Stomach (tissue), 9 donors: ENCODE results near the gene PPP2R2B. TPM values are rescaled to one million over a fixed set of nuclear protein-coding genes. Genes with fewer than 3 reads are reported as not detected.

Experiments
- DNase-seq, 2 donors: peaks; one replicate each; pipeline versions ENCODE4 v3.0.0 to v3.0.0-alpha.2; 2013 to 2019
- H3K27ac ChIP-seq, 5 donors: fragments of 200-600 bp in 4 of 5; sonication (generic) in 4 of 5; one replicate each; pipeline ENCODE4 v1.5.1; 2013 to 2019; ENCODE audit warnings: mild to moderate bottlenecking in 1 of 5, moderate library complexity in 1 of 5
- H3K27me3 ChIP-seq, 3 donors: fragments of 200-600 bp; sonication (generic); one replicate each; pipeline ENCODE4 v1.5.1; 2017 to 2019; ENCODE audit warnings: mixed run types in 1 of 3
- H3K36me3 ChIP-seq, 4 donors: fragments of 200-600 bp; sonication (generic); 1 replicate in 3 of 4; 2 replicates in 1 of 4; pipeline ENCODE4 v1.5.1; 2016 to 2019
- H3K4me1 ChIP-seq, 4 donors: fragments of 200-600 bp; sonication (generic); one replicate each; pipeline ENCODE4 v1.5.1; 2016 to 2019
- H3K4me3 ChIP-seq, 4 donors: fragments of 200-600 bp; sonication (generic) in 3 of 4; one replicate each; pipeline ENCODE4 v1.5.1; 2016 to 2019; ENCODE audit warnings: mild to moderate bottlenecking in 1 of 4
- H3K9me3 ChIP-seq, 4 donors: fragments of 200-600 bp; sonication (generic); one replicate each; pipeline ENCODE4 v1.5.1; 2016 to 2019
- EP300 ChIP-seq: sonication (generic); formaldehyde crosslinking; IDR thresholded peaks from one replicate; pipeline ENCODE4 v1.6.1; 2017; ENCODE audit warnings: antibody characterized with exemption
- POLR2A ChIP-seq, 4 donors: fragments of 450-650 bp; IDR thresholded peaks; one replicate each; pipeline ENCODE4 v1.6.1; 2016; ENCODE audit warnings: antibody characterized with exemption in 4 of 4, control low read depth in 2 of 4, mild to moderate bottlenecking in 1 of 4, moderate library complexity in 1 of 4
- POLR2AphosphoS5 ChIP-seq, 3 donors: sonication (generic); formaldehyde crosslinking; IDR thresholded peaks; one replicate each; pipeline ENCODE4 v1.6.1; 2016; ENCODE audit warnings: antibody characterized with exemption in 3 of 3
- WGBS, 5 donors: extraction: QIAGEN DNeasy Blood & Tissue Kit in 3 of 5; methylation state at CpG; one replicate each; pipeline versions ENCODE4 v1.1.5 to v1.1.7; 2013 to 2018; 5-methylcytosine and 5-hydroxymethylcytosine counted together
- intact Hi-C: fragments of 100-400 bp; cut with DNase I; formaldehyde crosslinking; loops from one replicate; pipeline ENCODE4 v1.15.1; 2023; ENCODE audit warnings: low total_unique reads
- polyA plus RNA-seq, 3 donors: library from polyadenylated mRNA; stranded (reverse); fragments of 200-250 nt; gene quantifications; one replicate each; pipeline ENCODE4 v1.2.3, GENCODE V29; 2013
- total RNA-seq, 5 donors: library from RNA; depleted of rRNA; stranded (reverse); fragments of >200 nt; gene quantifications; one replicate each; pipeline versions ENCODE4 v1.1.0 to v1.2.3, GENCODE V29; 2014 to 2016
- TF ChIP-seq, protein P1 (sequence below), 7 experiments: fragments of 450-650 bp in 4 of 7; fragments of 200-600 bp in 3 of 7; sonication (generic) in 3 of 7; IDR thresholded peaks; one replicate each; pipeline ENCODE4 v1.5.1; 2016 to 2019; ENCODE audit warnings: antibody characterized with exemption in 7 of 7, control low read depth in 2 of 7, mild to moderate bottlenecking in 1 of 7
- donor health status: healthy with polysubstance abuse.
- donor health status: Bipolar disorder and iron deficiency.
- donor health status: healthy.

The PPP2R2B gene
- total and polyA plus RNA-seq, 8 donors: under 0.01 to 4.6 (median 0.75) TPM; not detected in 1

DNA sequence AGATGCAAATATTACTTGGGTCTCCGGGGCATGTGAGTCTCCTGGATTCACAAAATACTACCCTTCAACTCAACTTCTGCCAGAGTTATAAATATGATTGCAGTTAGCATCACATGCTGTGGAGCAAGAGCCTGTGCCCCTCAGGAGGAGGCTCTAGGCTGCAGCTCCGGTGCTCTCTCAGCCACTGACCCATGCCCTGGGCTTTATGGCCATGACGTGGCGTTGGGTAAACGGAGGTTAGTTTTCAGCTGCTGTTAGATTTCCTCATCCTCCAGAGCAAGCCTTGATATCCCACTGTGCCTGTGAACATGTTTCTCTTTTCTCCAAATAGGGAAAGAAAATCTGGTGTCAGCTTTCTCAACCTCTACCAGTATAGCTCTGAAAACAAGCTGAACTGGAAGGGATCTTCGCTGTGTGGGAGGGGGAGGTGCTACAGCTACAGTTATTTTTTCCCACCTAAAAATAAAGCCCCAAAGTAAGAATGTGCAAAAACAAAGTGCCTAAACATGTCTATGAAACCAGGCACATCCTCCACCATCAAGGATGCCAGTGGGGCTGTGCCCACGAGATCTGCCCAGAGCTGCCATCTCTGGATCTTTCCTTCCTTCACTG, 238.2 kb downstream of the PPP2R2B start:
- Histone ChIP-seq H3K4me3 (no peak overlapping the region), H3K36me3 (no peaks in the 10 kb centered on the region), H3K27ac (no peak overlapping the region), H3K9me3 (no peaks in the 10 kb centered on the region), H3K4me1 (no peaks in the 10 kb centered on the region), H3K27me3 (no peaks in the 10 kb centered on the region)
- intact Hi-C loops: no loop called here
- WGBS, 5 donors: 55 to 62% (median 60%) methylated on average over 7 of the region's 7 CpGs
- no peak for DNase-seq
- no peak for TF ChIP-seq POLR2A (IDR thresholded peaks at IDR 0.05)
- no peak for TF ChIP-seq EP300
- TF ChIP-seq, protein P1, sequence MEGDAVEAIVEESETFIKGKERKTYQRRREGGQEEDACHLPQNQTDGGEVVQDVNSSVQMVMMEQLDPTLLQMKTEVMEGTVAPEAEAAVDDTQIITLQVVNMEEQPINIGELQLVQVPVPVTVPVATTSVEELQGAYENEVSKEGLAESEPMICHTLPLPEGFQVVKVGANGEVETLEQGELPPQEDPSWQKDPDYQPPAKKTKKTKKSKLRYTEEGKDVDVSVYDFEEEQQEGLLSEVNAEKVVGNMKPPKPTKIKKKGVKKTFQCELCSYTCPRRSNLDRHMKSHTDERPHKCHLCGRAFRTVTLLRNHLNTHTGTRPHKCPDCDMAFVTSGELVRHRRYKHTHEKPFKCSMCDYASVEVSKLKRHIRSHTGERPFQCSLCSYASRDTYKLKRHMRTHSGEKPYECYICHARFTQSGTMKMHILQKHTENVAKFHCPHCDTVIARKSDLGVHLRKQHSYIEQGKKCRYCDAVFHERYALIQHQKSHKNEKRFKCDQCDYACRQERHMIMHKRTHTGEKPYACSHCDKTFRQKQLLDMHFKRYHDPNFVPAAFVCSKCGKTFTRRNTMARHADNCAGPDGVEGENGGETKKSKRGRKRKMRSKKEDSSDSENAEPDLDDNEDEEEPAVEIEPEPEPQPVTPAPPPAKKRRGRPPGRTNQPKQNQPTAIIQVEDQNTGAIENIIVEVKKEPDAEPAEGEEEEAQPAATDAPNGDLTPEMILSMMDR (IDR thresholded peaks at IDR 0.05): no peak

DNA sequence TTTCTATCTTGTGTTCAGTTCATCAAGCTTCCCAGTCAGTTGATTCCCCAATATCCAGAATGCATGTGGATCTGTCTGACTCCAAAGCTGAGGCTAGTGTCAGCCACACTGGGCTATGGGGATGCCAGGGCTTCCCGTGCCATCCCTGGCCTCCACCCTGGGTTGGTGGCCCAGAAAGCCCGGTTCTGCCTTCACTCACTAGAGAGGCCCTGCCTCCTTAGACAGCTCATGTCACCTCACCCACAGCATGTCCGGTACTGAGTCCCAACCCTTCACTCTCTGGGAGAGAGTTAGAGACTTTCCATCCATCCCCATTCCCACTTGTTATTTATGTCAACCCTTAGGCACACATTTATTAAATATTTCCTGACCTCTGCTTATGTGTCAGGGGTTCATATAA, 243.1 kb downstream of the PPP2R2B start:
- Histone ChIP-seq H3K36me3 (no peaks in the 10 kb centered on the region), H3K4me3 (no peak overlapping the region), H3K27ac (no peak overlapping the region), H3K4me1 (no peaks in the 10 kb centered on the region), H3K9me3 (peaks cover 0 to 4% (median 0%) of the 10 kb centered on the region in 4 donors), H3K27me3 (no peaks in the 10 kb centered on the region)
- DNase-seq: no peak
- intact Hi-C loops: no loop called here
- no peak for TF ChIP-seq EP300
- TF ChIP-seq, protein P1 (IDR thresholded peaks at IDR 0.05): no peak
- 62 to 89% (median 86%) methylated on average over 3 of the region's 3 CpGs for WGBS, 5 donors

DNA sequence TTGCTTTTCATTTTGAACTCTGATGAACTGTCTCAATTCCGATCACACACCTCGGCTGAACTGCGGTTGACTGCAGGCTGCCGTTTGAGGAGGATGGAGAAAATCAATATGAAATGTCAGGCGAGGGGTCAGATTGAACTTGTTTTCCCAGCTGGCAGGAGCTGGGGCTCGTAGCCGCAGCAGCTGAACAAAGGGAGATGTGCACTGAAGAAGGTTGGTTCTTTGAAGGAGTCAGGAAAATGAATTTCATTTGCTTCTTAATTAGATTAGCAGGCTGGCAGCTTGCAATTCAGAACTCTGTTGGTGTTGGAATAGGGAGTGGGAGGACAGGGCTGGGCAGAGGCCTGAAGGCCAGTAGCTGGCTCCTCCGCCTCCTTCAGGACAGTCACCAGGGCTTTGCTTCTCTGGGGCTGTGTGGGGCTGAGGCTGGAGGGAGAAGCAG, 245.2 kb downstream of the PPP2R2B start:
- intact Hi-C loops: no loop called here
- peak in 1 of 2 donors; percentile 31 for DNase-seq
- H3K9me3 ChIP-seq: peaks cover 0 to 4% (median 0%) of the 10 kb centered on the region in 4 donors
- H3K4me3 ChIP-seq: no peak overlapping the region
- no peaks in the 10 kb centered on the region for H3K4me1 ChIP-seq
- 37 to 63% (median 47%) methylated on average over 8 of the region's 8 CpGs for WGBS, 5 donors
- TF ChIP-seq EP300 (no peak), POLR2A (IDR thresholded peaks at IDR 0.05) (no peak), POLR2AphosphoS5 (IDR thresholded peaks at IDR 0.05) (no peak)
- TF ChIP-seq, protein P1 (IDR thresholded peaks at IDR 0.05): no peak
- H3K27ac ChIP-seq: no peak overlapping the region
- H3K27me3 ChIP-seq: no peaks in the 10 kb centered on the region
- H3K36me3 ChIP-seq: no peaks in the 10 kb centered on the region

DNA sequence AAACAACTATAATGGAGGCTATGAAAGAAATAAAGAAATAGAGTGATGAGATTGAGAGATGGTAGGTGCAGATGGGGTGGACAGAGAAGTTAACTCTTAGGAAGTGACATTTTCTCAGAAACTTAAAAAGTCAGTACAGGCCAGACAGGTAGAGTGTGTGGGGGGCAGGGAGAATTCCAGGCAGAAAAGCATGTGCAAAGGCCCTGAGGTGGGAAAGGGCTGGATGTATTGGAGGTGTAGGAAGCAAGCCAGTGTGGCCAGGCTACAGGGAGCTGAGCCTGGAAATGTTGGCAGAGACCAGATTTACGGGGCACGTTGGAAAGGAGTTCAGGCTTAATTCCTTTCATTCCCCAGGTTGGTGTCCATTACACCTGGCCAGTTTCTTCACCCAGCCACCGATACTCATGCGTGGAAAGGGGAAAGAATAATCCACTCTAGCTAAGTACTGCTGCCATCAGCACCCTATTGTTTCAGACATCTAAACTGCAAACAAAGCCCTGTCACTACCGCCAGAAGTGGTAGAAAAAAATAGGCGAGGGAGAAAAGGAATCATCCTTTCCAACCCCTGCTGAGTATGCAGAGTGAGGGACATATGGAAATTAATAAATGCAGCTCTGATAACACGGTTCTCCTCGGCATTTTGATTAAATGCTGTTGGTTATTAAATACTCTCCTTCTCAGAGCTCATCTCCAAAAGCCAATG, 245.8 kb downstream of the PPP2R2B start:
- TF ChIP-seq POLR2A (IDR thresholded peaks at IDR 0.05): no peak
- TF ChIP-seq, protein P1 (IDR thresholded peaks at IDR 0.05): no peak
- TF ChIP-seq EP300: no peak
- no peak for TF ChIP-seq POLR2AphosphoS5 (IDR thresholded peaks at IDR 0.05)
- 51 to 72% (median 65%) methylated on average over 8 of the region's 8 CpGs for WGBS, 5 donors
- Histone ChIP-seq H3K9me3 (peaks cover 0 to 4% (median 0%) of the 10 kb centered on the region in 4 donors), H3K36me3 (no peaks in the 10 kb centered on the region), H3K4me1 (no peaks in the 10 kb centered on the region), H3K27me3 (no peaks in the 10 kb centered on the region), H3K27ac (no peak overlapping the region), H3K4me3 (no peak overlapping the region)
- intact Hi-C loops: no loop called here
- no peak for DNase-seq
